OCI-LY7 (cell line): ENCODE measurements around the gene OXSR1. TPM values are rescaled to one million over a fixed set of nuclear protein-coding genes. Genes with fewer than 3 reads are reported as not detected.

Experiments used
- BruUV-seq: library from RNA; stranded (reverse); fragments of 400-500 nt; replicated peaks from 2 replicates; lab custom pipeline; 2021; lab: Mats Ljungman, UMichigan
- CTCF ChIA-PET: fragments of 300-600 bp; sonication (Branson Sonifier 250); formaldehyde crosslinking; loops from one replicate; lab custom pipeline; 2022; ENCODE audit warnings: antibody characterized with exemption; ENCODE audit not compliant: unreplicated experiment; lab: Charles Lee
- POLR2A ChIA-PET: fragments of 300-600 bp; sonication (Branson Sonifier 250); formaldehyde crosslinking; loops from one replicate; lab custom pipeline; 2022; ENCODE audit warnings: antibody characterized with exemption; lab: Charles Lee
- DNase-seq: peaks from one replicate; pipeline ENCODE4 v3.0.0-alpha.2; 2015; ENCODE audit warnings: low spot score
- H2AFZ ChIP-seq: fragments of 200-600 bp; sonication (generic), shearing (Covaris generic); 2 replicates; pipeline ENCODE4 v1.6.1; 2014; ENCODE audit warnings: mild to moderate bottlenecking, antibody characterized with exemption, low read length, moderate library complexity
- H3K27ac ChIP-seq: fragments of 200-600 bp; sonication (generic); 2 replicates; pipeline ENCODE4 v1.5.1; 2014; ENCODE audit warnings: mixed run types, low read depth, mild to moderate bottlenecking, moderate library complexity, low read length, inconsistent platforms; ENCODE audit not compliant: poor library complexity, severe bottlenecking
- H3K36me3 ChIP-seq: fragments of 200-600 bp; sonication (generic); 2 replicates; pipeline ENCODE4 v1.6.1; 2014; ENCODE audit warnings: mild to moderate bottlenecking, antibody characterized with exemption, low read length, moderate library complexity, mixed read lengths; ENCODE audit not compliant: insufficient read depth
- H3K4me1 ChIP-seq: fragments of 200-600 bp; sonication (generic); 2 replicates; pipeline ENCODE4 v1.5.1; 2014; ENCODE audit warnings: mild to moderate bottlenecking, low read length; ENCODE audit not compliant: insufficient read depth, poor library complexity, severe bottlenecking
- H3K4me2 ChIP-seq: fragments of 200-600 bp; sonication (generic); 2 replicates; pipeline ENCODE4 v1.6.1; 2014; ENCODE audit warnings: mild to moderate bottlenecking, low read length
- H3K4me3 ChIP-seq: fragments of 200-600 bp; sonication (generic); 2 replicates; pipeline ENCODE4 v1.5.1; 2014; ENCODE audit warnings: mild to moderate bottlenecking, low read depth, low read length; ENCODE audit not compliant: poor library complexity, severe bottlenecking
- H3K79me2 ChIP-seq: fragments of 200-600 bp; sonication (generic); 2 replicates; pipeline ENCODE4 v1.6.1; 2016; ENCODE audit warnings: low read depth, mild to moderate bottlenecking, low read length, moderate library complexity, mixed read lengths; ENCODE audit not compliant: insufficient read depth
- H3K9me2 ChIP-seq: fragments of 200-600 bp; sonication (generic); 2 replicates; pipeline ENCODE4 v1.6.1; 2016; ENCODE audit warnings: mild to moderate bottlenecking, low read length, mixed read lengths; ENCODE audit not compliant: insufficient read depth
- H3K9me3 ChIP-seq: fragments of 200-600 bp; sonication (generic); 2 replicates; pipeline ENCODE4 v1.6.1; 2014; ENCODE audit warnings: mild to moderate bottlenecking, mixed run types, low read length, mixed read lengths
- H4K20me1 ChIP-seq: fragments of 200-600 bp; sonication (generic); 2 replicates; pipeline ENCODE4 v1.6.1; 2014; ENCODE audit warnings: mild to moderate bottlenecking, antibody characterized with exemption, low read length, moderate library complexity, mixed read lengths; ENCODE audit not compliant: insufficient read depth
- EZH2phosphoT487 ChIP-seq: fragments of 200-600 bp; sonication (generic); IDR thresholded peaks from 2 replicates; pipeline ENCODE4 v1.6.1; 2018; ENCODE audit warnings: low read depth, borderline replicate concordance, mild to moderate bottlenecking, mixed run types, antibody characterized with exemption, low read length, moderate library complexity, mixed read lengths
- intact Hi-C: fragments of 100-400 bp; cut with micrococcal nuclease; formaldehyde crosslinking; loops from one replicate; pipeline ENCODE4 v1.10.0; 2022; ENCODE audit not compliant: unreplicated experiment
- total RNA-seq, 2 experiments: library from RNA; depleted of rRNA in 1 of 2; stranded (reverse); fragments of >200 nt in 1 of 2; shearing (Covaris generic) in 1 of 2; gene quantifications; 2 replicates each; pipeline ENCODE4 v1.2.3, GENCODE V29; 2014 to 2022
- TF ChIP-seq, protein P1 (sequence below): fragments of 200-600 bp; sonication (generic); conservative IDR thresholded peaks from 2 replicates; pipeline ENCODE4 v1.5.1; 2014; ENCODE audit warnings: mild to moderate bottlenecking, antibody characterized with exemption, low read length, moderate library complexity, mixed read lengths

OXSR1 gene
- total RNA-seq, 2 experiments from 2014 or later = 21.4 to 43.7 TPM

DNA sequence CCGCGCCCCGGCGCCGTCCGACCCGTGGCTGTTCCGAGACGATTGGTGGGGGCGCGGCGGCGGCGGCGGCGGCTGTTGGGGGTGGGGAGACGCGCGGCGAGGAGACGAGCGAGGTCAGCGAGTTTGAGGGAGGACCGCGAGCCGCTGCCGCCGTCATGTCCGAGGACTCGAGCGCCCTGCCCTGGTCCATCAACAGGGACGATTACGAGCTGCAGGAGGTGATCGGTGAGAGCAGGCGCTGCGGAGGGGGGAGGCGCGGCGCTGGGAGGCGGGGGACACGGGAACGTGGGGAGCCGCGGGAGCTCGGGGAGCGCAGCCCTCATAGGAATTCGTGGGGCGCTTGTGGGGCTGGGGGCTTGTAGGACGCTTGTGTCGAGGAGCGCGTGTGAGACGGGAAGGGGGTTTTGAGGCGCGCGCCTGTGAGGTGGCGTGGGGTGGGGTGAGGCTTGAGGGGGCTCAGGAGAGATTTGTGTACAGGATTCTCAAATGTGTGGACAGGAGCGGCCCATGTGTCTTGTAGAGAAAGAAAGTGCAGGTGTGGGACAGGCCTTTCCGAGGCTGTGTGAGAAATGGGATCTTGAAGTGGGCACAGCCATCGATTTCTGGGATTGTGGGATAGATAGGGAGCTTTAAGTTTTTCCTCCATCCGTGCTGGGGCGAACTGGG, 518 bp downstream of the OXSR1 start:
- intact Hi-C loops = loop anchor here (1.0 kb wide), 1 partner anchor 29 kb away; the partner anchor contains the start of gene ACAA1
- peak overlapping the region; percentile 95 for H2AFZ ChIP-seq
- POLR2A ChIA-PET = interaction anchor here (1.0 to 5.0 kb wide), 6 partner anchors 10 to 28 kb away, joined by 3 to 42 read pairs (median 5); partner anchors contain the start of genes ACAA1 and MYD88

DNA sequence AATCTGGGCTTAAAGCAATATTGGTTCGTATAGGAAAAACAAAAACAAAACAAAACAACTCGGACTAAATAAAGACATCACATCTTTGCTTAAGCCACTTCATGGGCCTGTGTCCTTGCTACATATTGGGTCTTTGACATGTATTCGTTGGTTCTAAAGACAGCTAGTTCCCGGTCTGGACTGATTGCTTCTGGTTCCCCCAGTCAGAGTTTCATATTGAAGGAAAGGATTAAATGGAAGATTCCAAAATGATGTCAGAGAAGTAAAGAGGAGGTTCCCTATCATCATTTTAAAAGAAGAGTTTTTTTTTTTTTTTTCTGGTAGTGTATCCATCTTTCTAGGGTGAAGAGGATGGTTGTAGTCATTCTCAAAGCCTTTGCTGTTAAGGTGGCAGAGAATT, 2.3 kb downstream of the OXSR1 start:
- Histone ChIP-seq H3K4me2 (peak overlapping the region; percentile 74), H3K9me3 (no peaks in the 10 kb centered on the region), H4K20me1 (peaks cover 40% of the 10 kb centered on the region; the same call in 1 of the 2 replicates), H3K4me1 (peaks cover 34% of the 10 kb centered on the region), H3K9me2 (no peaks in the 10 kb centered on the region), H2AFZ (no peak overlapping the region), H3K27ac (peak overlapping the region; percentile 24), H3K79me2 (peaks cover 72% of the 10 kb centered on the region), H3K36me3 (peaks cover 4% of the 10 kb centered on the region), H3K4me3 (peak overlapping the region; percentile 91)
- intact Hi-C loops = no loop called here
- no peak for TF ChIP-seq EZH2phosphoT487
- TF ChIP-seq, protein P1, sequence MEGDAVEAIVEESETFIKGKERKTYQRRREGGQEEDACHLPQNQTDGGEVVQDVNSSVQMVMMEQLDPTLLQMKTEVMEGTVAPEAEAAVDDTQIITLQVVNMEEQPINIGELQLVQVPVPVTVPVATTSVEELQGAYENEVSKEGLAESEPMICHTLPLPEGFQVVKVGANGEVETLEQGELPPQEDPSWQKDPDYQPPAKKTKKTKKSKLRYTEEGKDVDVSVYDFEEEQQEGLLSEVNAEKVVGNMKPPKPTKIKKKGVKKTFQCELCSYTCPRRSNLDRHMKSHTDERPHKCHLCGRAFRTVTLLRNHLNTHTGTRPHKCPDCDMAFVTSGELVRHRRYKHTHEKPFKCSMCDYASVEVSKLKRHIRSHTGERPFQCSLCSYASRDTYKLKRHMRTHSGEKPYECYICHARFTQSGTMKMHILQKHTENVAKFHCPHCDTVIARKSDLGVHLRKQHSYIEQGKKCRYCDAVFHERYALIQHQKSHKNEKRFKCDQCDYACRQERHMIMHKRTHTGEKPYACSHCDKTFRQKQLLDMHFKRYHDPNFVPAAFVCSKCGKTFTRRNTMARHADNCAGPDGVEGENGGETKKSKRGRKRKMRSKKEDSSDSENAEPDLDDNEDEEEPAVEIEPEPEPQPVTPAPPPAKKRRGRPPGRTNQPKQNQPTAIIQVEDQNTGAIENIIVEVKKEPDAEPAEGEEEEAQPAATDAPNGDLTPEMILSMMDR = no peak
- ChIA-PET POLR2A (interaction anchor here (0.6 to 5.0 kb wide), 3 partner anchors 29 to 1255 kb away, joined by 3 to 42 read pairs (median 3); partner anchors contain the start of genes ACAA1 and MYD88), CTCF (no interaction called here)
- no peak for DNase-seq
- BruUV-seq = no TSS peak

More for the DNA sequence above, 518 bp downstream of the OXSR1 start:
- CTCF ChIA-PET = no interaction called here
- Histone ChIP-seq H3K4me2 (peak overlapping the region; percentile 74), H4K20me1 (peaks cover 24% of the 10 kb centered on the region; the same call in 1 of the 2 replicates), H3K27ac (peak overlapping the region; percentile 65), H3K79me2 (peaks cover 54% of the 10 kb centered on the region), H3K9me2 (no peaks in the 10 kb centered on the region), H3K9me3 (no peaks in the 10 kb centered on the region), H3K4me3 (peak overlapping the region; percentile 91), H3K4me1 (peaks cover 34% of the 10 kb centered on the region), H3K36me3 (peaks cover 4% of the 10 kb centered on the region)
- DNase-seq = peak; percentile 29
- TF ChIP-seq, protein P1 = no peak
- no peak for TF ChIP-seq EZH2phosphoT487
- no TSS peak for BruUV-seq
